Germinal center (tissue), 1 donor: ENCODE data around the gene GRIA4.
A peak's percentile ranks its signal among the peaks of the same experiment; 100 is the strongest.

Experiments used
- DNase-seq: peaks from one replicate; pipeline ENCODE4 v3.0.0; 2012; ENCODE audit warnings: mixed read lengths, low spot score

The GRIA4 gene

GRCh38 chr11:105789579-105790420, 179.9 kb downstream of the GRIA4 start:
- no peak for DNase-seq

- no peak for DNase-seq
These were observed 181.0 kb downstream of the GRIA4 start for GRCh38 chr11:105790840-105791239.

GRCh38 chr11:105793092-105793491, 183.2 kb downstream of the GRIA4 start:
- DNase-seq, result no peak

- DNase-seq, result no peak
These were observed 189.4 kb downstream of the GRIA4 start for GRCh38 chr11:105799263-105799662.

GRCh38 chr11:105799728-105800462, 190.0 kb downstream of the GRIA4 start:
- no peak for DNase-seq

- DNase-seq, result no peak
These were observed 192.5 kb downstream of the GRIA4 start for GRCh38 chr11:105802390-105802789.

GRCh38 chr11:105811242-105811641, 201.4 kb downstream of the GRIA4 start:
- DNase-seq, result no peak

GRCh38 chr11:105821372-105821771, 211.5 kb downstream of the GRIA4 start:
- DNase-seq, result no peak

GRCh38 chr11:105821781-105822180, 211.9 kb downstream of the GRIA4 start:
- DNase-seq, result no peak

- no peak for DNase-seq
These were observed 213.7 kb downstream of the GRIA4 start for GRCh38 chr11:105823495-105824033.

GRCh38 chr11:105824457-105825013, 214.7 kb downstream of the GRIA4 start:
- no peak for DNase-seq

- no peak for DNase-seq
These were observed 215.3 kb downstream of the GRIA4 start for GRCh38 chr11:105825141-105825540.

- no peak for DNase-seq
These were observed 218.0 kb downstream of the GRIA4 start for GRCh38 chr11:105827906-105828305.

GRCh38 chr11:105829084-105829483, 219.2 kb downstream of the GRIA4 start:
- DNase-seq, result peak; percentile 8

GRCh38 chr11:105834461-105834860, 224.6 kb downstream of the GRIA4 start:
- DNase-seq, result no peak

- DNase-seq, result no peak
These were observed 229.0 kb downstream of the GRIA4 start for GRCh38 chr11:105838668-105839384.

- DNase-seq, result no peak
These were observed 230.5 kb downstream of the GRIA4 start for GRCh38 chr11:105840391-105840790.

GRCh38 chr11:105852403-105852802, 242.5 kb downstream of the GRIA4 start:
- no peak for DNase-seq

GRCh38 chr11:105854269-105854668, 244.4 kb downstream of the GRIA4 start:
- no peak for DNase-seq

- no peak for DNase-seq
These were observed 247.1 kb downstream of the GRIA4 start for GRCh38 chr11:105856954-105857353.

- no peak for DNase-seq
These were observed 247.9 kb downstream of the GRIA4 start for GRCh38 chr11:105857728-105858127.

- no peak for DNase-seq
These were observed 249.0 kb downstream of the GRIA4 start for GRCh38 chr11:105858841-105859240.
